NCI-H345 treated with DMSO at 0.1 percent for 48 hours (cell line): ENCODE measurements around the gene PSEN1.

Source experiments
- DNase-seq: peaks from one replicate; lab custom pipeline; 2025; ENCODE audit not compliant: unreplicated experiment; lab: John Stamatoyannopoulos, UW

The PSEN1 gene

DNA sequence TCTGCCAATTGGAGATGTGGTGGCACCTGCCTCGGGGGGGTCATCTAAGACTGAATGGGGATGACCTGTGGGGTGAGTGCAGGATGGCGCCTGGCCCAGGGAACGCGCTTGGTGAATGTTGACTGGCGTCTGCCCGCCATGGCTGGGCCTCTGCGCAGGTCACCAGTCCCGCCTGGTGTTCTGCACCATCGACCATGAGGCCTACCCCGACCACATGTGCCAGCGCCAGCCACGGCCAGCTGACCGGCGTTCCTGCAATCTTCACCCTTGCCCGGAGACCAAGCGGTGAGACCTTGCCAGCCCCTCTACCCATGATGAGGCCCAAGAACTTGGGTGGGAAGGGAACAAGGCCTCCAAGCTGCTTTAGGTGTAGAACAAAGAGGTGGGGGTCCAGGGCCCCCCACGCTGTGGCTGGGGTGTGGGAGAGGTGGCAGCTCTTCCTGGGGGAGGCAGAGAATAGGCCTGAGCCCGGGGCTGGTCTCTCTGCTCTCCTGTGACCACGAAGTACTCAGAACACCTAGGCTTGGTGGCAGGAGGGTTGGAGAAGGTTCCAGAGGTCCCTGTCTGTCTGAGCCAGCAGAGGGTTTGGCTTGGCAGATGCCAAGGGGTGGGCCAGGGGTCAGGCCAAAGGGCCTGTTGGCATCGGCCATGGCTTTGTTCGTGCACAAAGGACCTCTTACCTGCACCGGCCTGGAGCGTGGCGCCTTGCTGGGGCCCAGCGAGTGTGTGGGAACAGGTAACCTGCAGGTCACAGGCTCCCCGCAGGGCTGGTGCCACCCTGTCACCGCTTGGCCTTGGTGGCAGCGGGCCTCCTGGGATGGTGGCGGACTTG, 116.4 kb downstream of the PSEN1 start:
- no peak for DNase-seq

DNA sequence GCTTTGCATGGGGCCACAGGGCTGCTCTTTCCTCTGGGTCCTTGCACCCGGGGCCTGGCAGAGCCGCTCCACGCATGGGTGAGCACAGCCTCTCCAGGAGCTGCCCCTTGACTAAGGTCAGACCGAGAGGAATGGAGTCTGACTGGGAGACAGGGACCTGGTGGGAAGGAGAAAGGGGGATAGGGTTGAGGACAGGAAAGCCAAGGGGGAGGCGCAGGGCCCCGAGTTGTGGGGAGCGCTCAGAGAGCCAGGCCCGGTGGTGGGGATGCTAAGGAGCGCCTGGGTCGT, 117.0 kb downstream of the PSEN1 start:
- DNase-seq, result no peak

DNA sequence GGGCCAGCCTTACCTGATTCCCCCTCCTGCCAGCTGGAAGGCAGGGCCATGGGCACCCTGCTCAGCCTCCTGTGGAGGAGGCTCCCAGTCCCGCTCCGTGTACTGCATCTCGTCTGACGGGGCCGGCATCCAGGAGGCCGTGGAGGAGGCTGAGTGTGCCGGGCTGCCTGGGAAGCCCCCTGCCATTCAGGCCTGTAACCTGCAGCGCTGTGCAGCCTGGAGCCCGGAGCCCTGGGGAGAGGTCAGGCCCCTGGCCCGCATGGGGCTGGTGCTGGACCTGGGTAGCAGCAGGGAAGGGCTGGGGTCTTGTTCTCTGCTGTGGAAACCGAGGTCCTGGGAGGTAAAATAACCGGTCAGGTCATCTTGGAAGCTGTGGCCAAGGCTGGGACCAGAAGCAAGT, 117.4 kb downstream of the PSEN1 start:
- no peak for DNase-seq

DNA sequence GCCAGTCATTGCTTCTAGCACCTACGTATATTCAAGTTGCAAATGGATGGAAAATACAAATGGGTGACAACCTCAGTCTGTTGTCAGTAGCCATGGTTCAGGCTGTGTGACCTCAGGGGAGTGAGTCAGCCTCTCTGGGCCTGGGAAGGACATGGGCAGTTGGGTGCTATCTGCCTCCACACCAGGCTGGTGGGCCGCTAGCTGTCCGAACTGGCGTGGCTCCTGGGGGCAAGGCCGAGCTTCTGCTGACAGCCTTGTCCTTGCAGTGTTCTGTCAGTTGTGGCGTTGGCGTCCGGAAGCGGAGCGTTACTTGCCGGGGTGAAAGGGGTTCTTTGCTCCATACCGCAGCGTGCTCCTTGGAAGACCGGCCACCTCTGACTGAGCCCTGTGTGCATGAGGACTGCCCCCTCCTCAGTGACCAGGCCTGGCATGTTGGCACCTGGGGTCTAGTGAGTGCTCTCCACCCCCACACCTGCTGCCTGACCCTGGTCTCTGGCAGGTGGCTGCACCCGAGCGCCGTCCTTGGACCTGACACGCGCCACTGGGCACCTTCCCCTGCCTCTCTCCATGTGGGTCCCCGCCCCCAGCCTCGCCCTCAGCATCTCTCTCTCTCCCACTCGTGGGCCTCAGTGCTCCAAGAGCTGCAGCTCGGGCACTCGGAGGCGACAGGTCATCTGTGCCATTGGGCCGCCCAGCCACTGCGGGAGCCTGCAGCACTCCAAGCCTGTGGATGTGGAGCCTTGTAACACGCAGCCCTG, 118.1 kb downstream of the PSEN1 start:
- DNase-seq, result no peak

DNA sequence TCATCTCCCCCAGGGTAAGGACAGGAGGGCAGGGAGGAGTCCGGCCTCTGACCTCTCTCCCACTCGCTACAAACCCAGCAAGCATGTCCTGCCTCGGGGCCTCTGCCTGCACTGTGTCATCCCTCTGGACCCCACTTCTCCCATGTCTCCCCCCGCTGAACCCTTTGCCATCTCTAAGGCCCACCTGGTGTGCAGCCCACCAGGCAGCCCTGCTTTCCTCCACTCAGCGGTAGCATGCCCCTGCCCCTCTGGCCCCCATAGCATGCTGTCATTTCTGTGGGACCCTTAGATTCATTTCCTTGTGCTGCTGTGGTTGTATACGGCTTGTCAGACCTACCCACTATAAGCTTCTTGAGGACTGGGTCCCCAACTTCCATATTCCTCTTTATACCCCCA, 118.7 kb downstream of the PSEN1 start:
- DNase-seq, result no peak

DNA sequence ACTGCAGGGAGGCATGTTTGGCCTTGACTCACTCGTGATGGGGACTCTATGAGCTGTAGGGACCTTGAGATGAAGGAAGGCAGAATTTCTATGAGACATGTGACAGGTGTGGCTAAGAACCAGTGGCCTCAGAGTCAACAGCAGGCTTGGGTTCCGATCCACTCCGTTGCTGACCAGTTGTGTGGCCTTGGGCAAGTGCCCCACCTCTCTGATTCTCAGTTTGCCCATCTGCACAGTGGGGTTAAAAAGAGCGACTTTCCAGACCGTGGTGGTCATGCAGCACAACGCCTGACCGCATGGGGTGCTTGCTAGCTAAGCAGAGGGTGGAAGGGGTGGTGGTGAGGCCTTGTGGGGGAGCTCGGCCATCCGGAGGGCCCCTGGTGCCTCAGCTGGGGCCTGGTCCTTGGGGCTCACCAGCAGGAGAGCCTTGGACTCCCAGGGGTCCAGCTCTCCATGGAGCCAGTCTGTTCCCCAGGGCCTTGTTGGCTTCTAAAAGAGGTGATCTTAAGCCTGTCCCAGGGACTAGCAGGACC, 119.5 kb downstream of the PSEN1 start:
- no peak for DNase-seq

DNA sequence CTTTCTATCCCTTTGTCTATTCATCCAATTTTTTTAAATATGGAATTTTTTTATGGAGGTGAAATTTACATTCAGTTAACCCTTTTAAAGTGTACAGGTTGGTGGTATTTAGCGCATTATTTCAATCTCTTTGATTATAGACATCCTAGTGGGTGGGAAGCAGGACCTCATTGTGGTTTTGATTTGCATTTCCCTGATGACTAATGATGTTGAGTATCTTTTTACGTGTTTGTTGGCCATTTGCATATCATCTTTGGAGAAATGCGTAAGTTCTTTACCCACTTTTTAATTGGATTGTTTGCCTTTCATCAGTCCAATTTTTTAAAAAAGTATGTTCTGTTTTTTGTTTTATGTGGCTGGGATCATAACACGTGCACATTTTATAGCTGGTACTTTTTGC, 121.8 kb downstream of the PSEN1 start:
- no peak for DNase-seq

DNA sequence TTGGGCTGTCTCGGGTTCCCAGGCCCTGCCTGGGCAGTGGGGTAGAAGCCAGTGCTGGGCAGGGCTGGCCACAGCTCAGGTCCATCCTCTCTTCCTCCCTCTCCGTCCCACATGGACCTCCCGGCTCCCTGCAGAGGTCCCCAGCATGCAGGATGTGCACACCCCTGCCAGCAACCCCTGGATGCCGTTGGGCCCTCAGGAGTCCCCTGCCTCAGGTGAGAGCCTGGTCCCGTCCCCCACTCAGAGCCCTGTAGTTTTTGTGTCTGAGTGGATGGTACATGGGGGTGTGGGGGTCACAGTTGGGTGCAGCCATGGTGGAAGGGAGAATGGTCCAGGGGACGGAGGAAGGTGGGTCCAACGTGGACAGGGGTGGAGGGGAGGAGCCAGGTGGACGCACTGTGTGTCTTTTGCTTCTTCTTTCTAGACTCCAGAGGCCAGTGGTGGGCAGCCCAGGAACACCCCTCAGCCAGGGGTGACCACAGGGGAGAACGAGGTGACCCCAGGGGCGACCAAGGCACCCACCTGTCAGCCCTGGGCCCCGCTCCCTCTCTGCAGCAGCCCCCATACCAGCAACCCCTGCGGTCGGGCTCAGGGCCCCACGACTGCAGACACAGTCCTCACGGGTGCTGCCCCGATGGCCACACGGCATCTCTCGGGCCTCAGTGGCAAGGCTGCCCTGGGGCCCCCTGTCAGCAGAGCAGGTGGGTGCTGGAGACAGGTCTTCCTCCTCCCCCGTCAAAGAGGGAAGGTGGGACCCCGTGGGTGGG, 122.7 kb downstream of the PSEN1 start:
- no peak for DNase-seq

DNA sequence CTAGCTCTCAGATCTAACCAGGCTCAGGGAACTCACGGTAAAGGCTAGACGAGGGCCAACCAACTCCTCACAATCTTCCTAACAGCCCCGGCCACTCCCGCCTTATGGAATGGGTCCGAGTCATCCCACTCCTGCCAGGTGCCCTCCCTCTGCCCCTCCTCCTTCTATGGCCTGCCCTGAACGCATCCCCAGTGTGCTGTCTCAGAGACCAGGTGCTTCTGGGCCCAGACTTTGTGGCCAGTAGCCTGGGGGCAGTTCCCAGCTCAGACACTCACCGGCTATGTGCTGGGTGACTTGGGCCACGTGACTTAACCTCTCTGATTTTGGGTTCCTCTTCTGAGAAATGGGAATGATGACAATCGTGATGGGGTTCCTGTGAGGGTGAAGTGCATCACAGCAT, 123.5 kb downstream of the PSEN1 start:
- no peak for DNase-seq

DNA sequence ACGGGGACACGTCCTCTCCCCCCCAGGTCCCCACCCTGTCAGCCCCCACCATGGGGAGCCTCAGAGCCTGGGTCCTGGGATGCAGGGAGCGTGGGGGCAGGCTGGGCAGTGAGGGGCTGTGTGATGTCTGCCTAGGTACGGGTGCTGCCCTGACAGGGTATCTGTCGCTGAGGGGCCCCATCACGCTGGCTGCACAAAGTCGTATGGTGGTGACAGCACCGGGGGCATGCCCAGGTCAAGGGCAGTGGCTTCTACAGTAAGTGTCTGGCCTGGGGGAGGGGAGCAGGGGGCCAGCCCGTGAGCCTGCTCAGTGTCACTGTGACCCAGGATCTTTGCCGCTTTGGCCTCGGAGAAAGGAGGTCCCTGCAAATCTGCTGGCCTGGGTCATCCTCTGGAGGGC, 124.3 kb downstream of the PSEN1 start:
- DNase-seq, result no peak

DNA sequence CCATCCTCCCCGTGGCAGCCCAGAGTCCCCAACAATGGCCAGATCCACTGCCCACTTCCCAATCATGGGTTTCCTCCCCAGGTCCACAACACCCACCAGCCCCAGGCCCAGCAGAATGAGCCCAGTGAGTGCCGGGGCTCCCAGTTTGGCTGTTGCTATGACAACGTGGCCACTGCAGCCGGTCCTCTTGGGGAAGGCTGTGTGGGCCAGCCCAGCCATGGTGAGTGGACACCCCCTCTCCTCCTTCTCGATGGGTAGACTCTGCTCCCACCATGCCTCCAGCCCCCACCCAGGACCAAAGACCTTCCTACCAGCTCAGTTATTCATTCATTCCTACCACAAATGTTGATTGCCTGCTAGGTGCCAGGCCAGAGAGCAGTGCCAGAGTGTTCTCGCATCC, 124.8 kb downstream of the PSEN1 start:
- DNase-seq, result no peak

DNA sequence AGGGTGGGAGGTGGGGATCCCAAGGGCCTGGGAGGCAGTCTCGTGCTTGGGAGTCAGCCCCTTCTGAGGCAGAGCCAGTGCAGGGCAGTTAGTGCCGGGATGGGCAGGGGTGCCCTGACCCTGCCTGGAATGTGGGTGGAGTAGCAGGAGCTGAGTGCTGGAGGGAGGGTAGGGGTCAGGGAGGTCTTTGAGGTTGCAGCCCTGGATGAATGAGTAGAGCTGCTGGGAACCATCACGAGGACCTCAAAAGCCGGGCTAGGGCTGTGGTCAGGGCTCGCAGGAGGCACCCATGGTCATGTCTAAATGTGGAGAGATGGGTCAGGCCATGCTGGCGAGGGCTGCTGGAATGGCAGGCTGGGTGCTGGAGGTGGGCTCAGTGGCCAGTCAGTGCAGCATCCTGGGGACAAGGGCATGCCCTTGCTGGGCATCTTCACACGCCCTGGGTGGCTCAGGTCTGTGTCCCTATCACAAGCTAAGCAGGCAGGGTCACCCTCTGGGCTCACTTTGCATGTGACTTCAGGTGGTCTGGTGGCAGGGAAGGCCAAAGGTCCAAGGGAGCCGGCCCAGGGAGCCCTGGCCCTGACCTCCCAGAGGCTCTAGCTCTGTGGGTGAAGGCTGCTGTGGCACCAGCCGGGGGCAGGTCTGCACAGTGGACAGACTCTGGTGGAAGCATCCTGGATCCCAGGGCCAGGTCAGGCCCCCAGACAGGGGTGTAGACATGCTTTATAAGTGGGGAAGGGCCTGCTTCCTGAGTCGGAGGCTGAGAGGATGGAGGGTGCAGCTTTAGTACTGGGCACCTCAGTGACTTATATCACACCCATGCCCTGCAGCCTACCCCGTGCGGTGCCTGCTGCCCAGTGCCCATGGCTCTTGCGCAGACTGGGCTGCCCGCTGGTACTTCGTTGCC, 125.5 kb downstream of the PSEN1 start:
- DNase-seq, result no peak

DNA sequence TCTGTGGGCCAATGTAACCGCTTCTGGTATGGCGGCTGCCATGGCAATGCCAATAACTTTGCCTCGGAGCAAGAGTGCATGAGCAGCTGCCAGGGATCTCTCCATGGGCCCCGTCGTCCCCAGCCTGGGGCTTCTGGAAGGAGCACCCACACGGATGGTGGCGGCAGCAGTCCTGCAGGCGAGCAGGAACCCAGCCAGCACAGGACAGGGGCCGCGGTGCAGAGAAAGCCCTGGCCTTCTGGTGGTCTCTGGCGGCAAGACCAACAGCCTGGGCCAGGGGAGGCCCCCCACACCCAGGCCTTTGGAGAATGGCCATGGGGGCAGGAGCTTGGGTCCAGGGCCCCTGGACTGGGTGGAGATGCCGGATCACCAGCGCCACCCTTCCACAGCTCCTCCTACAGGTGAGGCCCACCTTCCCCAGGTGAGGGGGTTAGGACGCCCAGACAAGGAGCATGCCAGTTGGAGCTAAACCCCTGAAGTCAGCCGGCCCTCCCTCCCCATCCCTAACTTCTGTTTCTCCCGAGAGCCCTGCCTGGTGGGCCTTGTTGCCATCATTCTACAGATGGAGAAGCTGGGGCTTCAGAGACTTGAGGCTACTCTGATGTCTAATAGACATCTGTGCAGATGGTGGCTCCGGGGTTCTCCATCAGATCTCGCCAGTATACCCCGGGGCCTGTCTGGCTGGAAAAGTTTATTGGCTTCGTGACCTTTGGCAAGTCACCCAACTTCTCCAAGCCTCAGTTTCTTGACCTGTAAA, 126.3 kb downstream of the PSEN1 start:
- no peak for DNase-seq

DNA sequence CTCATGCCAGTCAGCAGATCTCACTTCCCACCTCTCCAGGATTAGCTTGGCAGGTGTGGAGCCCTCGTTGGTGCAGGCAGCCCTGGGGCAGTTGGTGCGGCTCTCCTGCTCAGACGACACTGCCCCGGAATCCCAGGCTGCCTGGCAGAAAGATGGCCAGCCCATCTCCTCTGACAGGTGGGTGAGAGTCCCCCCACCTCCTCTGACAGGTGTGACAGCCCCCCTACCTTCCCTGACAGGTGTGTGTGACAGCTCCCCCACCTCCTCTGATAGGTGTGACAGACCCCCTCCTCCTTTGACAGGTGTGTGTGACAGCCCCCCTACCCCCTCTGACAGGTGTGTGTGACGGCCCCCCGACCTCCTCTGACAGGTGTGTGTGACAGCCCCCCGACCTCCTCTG, 127.3 kb downstream of the PSEN1 start:
- no peak for DNase-seq

DNA sequence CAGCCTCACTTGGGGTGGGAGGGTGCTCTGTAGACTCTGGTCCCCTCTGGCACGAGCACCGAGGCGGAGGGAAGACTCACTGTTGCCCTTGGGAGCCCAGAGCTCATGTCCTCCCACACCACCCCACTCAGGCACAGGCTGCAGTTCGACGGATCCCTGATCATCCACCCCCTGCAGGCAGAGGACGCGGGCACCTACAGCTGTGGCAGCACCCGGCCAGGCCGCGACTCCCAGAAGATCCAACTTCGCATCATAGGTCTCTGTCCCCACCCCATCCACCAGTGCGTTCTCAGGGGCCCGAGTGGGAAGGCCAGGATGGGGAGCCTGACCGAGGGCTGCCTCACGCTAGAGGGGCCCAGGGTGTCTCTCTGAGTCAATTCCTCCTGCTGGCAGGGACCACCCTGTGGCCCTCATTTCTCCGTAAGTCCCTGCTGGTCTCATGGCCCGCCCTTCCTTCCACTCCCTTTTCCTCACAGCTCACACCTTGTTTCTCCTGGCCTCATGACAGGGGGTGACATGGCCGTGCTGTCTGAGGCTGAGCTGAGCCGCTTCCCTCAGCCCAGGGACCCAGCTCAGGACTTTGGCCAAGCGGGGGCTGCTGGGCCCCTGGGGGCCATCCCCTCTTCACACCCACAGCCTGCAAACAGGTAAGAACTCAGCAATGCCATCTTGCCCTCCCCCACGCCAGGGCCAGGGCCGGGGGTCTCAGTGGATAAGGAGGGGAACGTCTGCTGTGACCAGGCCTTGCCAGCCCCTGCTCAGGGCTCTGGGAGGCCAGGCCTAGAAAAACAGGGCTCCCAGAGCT, 128.0 kb downstream of the PSEN1 start:
- no peak for DNase-seq

DNA sequence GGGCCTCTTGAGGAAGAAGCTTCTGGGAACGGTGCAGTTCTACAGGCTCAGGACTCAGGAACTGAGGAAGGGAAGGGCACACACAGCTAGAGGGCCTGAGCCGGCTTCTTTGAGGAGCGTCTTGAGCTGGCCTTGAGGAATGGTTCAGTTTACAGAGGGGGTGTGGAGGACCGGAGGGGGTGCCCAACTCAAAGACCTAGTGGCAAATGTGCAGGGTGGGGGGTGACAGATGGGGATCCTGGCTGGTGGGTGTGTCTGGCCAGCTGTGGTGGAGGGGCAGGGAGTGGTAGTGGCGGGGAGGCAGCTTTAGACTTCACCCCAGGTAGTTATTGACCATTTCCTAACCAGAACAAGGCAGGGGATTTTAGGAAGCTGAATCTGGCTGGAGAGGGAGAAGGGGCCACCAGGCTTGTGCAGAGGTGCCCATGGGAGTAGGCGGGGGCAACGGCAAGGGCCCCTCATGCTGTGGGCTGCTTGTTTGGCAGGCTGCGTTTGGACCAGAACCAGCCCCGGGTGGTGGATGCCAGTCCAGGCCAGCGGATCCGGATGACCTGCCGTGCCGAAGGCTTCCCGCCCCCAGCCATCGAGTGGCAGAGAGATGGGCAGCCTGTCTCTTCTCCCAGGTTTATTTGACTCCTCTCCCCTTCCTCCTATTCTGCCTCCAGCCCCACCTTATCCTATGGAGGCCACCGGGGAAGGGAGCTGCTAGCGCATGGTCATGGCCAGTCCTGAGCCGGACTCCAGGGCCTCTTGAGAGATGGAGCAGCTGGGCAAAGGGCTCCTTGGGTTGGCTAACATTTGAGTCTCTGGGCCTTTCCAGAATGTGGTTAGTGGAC, 128.8 kb downstream of the PSEN1 start:
- DNase-seq, result no peak

DNA sequence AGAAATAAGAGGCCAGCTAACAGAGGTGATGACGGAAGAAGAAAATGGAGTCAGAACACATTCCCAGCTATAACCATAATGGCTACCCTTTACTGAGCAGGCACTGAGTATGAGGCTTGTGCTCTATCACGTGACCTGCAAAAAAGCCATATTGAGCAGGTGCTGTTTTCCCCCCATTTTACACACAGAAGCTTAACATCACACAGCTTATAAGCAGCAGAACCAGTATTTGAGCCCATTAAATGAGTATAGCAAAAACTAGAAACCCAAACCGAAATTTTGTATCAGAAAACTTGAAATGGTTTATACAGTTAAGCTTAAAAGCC, 129.4 kb downstream of the PSEN1 start:
- DNase-seq, result no peak

DNA sequence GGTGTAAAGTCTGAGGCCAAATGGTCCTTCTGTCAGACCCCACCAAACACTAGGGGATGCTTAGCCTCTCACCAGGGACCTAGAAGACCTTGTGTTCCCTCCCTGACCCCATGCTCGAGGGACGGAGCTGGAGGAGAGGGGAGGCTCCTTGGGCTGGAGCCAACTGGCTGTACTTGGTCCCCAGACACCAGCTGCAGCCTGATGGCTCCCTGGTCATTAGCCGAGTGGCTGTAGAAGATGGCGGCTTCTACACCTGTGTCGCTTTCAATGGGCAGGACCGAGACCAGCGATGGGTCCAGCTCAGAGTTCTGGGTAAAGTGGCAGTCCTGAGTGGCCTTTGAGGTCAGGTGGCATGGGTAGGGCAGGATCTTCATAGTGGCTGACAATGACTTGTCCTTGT, 130.0 kb downstream of the PSEN1 start:
- DNase-seq, result no peak

DNA sequence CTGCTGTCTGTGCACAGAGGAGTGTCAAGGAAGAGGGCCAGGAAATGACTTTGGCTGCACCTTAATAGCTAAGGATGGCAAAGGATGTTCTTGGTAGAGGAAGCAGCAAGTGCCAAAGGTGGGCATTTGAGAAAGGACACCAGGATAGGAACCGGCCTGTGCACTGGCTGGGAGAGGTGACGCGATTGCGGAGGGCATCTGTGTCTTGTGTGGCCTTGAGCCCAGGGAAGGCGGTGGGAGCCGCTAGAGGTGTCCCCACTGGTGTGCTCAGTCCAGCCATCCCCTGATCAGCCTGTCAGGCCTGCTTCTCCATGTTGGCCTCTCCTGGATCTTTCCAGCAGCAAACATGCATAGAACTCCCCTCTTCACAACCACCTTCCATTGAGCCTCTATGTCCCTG, 131.2 kb downstream of the PSEN1 start:
- no peak for DNase-seq
